ENCODE data around the gene MYO1E.

DNA sequence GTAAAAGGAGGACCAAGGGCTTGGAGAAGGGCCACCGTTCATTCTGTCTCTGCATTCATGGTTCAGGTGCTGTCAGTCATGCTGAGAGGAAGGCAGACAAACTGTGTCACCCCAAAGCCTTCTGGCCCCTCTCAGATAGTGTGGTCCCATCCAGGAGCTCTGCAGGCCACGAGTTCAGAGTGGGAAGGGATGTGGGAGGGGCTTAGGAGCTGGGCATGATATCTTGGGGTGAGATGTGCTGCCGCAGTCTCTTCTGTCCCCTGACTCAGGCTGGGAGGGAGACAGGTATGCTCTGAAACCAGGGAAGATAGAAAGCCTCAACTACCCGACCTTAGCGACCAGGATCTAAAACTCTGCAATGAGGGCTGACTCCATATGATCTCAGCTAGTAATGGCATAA lies 19.6 kb upstream of the MYO1E start:
- TF ChIP-seq, protein P1, sequence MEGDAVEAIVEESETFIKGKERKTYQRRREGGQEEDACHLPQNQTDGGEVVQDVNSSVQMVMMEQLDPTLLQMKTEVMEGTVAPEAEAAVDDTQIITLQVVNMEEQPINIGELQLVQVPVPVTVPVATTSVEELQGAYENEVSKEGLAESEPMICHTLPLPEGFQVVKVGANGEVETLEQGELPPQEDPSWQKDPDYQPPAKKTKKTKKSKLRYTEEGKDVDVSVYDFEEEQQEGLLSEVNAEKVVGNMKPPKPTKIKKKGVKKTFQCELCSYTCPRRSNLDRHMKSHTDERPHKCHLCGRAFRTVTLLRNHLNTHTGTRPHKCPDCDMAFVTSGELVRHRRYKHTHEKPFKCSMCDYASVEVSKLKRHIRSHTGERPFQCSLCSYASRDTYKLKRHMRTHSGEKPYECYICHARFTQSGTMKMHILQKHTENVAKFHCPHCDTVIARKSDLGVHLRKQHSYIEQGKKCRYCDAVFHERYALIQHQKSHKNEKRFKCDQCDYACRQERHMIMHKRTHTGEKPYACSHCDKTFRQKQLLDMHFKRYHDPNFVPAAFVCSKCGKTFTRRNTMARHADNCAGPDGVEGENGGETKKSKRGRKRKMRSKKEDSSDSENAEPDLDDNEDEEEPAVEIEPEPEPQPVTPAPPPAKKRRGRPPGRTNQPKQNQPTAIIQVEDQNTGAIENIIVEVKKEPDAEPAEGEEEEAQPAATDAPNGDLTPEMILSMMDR (IDR thresholded peaks at IDR 0.05): no peak
- TF ChIP-seq POLR2AphosphoS5 (IDR thresholded peaks at IDR 0.05): no peak

All from prostate gland (tissue), 2 donors.